H1 (cell line): Measurements from ENCODE around the gene PGF.

Source experiments
- ASH2L ChIP-seq: fragments of 200-600, 300-600 bp; sonication (generic); IDR thresholded peaks from one replicate; pipeline ENCODE4 v1.7.1; 2017; ENCODE audit warnings: low read length
- BACH1 ChIP-seq: IDR thresholded peaks from 2 replicates; pipeline ENCODE4 v1.6.1; 2012; ENCODE audit warnings: low read length, improper control_type of control experiment
- EZH2 ChIP-seq: fragments of 200-600 bp; sonication (generic); IDR thresholded peaks from 2 replicates; pipeline ENCODE4 v1.7.1; 2012; ENCODE audit warnings: low read depth, mild to moderate bottlenecking, moderate library complexity, low read length, inconsistent platforms; ENCODE audit not compliant: severe bottlenecking
- POLR2A ChIP-seq, 2 experiments: IDR thresholded peaks; 1 replicate in 1 of 2; 2 replicates in 1 of 2; pipeline ENCODE4 v1.6.1; 2011; ENCODE audit warnings: low read depth in 2 of 2, low read length in 2 of 2, mild to moderate bottlenecking in 2 of 2; ENCODE audit errors: control extremely low read depth in 1 of 2
- SP1 ChIP-seq: IDR thresholded peaks from 2 replicates; pipeline ENCODE4 v1.6.1; 2011; ENCODE audit warnings: low read depth, low read length
- TF ChIP-seq, protein P1 (sequence below), 3 experiments: IDR thresholded peaks; 1 replicate in 2 of 3; 2 replicates in 1 of 3; pipeline versions ENCODE4 v1.5.1 to v1.6.1; 2011; ENCODE audit warnings: low read length in 3 of 3, mild to moderate bottlenecking in 3 of 3, inconsistent platforms in 2 of 3, low read depth in 1 of 3, moderate library complexity in 1 of 3; ENCODE audit not compliant: insufficient read depth in 1 of 3; ENCODE audit errors: control extremely low read depth in 1 of 3

DNA sequence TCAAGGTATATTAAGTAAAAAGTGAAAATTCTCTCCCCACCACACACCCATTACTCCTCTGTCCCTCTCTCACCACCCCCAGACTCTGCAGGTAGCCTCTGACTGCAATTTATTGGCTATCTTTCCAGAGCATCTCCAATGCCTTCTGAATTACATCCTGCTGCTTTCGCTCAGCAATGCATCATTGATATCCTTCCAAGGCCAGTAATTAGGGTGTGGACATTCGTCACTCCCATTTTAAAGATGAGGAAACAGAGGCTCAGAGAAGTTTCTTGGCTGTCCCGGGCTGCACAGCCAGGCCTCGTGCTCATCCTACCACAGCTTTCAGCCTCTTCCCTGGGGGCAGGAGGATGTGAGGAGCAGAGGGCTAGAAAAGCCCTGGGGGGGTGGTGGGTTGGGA lies 23.6 kb upstream of the PGF start:
- TF ChIP-seq, protein P1, sequence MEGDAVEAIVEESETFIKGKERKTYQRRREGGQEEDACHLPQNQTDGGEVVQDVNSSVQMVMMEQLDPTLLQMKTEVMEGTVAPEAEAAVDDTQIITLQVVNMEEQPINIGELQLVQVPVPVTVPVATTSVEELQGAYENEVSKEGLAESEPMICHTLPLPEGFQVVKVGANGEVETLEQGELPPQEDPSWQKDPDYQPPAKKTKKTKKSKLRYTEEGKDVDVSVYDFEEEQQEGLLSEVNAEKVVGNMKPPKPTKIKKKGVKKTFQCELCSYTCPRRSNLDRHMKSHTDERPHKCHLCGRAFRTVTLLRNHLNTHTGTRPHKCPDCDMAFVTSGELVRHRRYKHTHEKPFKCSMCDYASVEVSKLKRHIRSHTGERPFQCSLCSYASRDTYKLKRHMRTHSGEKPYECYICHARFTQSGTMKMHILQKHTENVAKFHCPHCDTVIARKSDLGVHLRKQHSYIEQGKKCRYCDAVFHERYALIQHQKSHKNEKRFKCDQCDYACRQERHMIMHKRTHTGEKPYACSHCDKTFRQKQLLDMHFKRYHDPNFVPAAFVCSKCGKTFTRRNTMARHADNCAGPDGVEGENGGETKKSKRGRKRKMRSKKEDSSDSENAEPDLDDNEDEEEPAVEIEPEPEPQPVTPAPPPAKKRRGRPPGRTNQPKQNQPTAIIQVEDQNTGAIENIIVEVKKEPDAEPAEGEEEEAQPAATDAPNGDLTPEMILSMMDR (IDR thresholded peaks at IDR 0.05; ENCODE audit: control extremely low read depth in 1 of 3, insufficient read depth in 1 of 3, low read depth in 1 of 3, low read length in 3 of 3) = no peak
- TF ChIP-seq ASH2L (no peak), EZH2 (no peak), POLR2A (IDR thresholded peaks at IDR 0.05; ENCODE audit: control extremely low read depth in 1 of 2, low read depth in 2 of 2, low read length in 2 of 2) (no peak), BACH1 (no peak), SP1 (no peak)
